Measurements from ENCODE around the gene FIG4.
"Not testable (repeated sequence)": the region's sequence is repeated elsewhere in the genome, so short reads cannot be mapped to it uniquely, and the experiment has no call there.

The FIG4 gene

GRCh38 chr6:109800771-109801170 is 109.7 kb downstream of the FIG4 start:
- no peak for DNase-seq

GRCh38 chr6:109801794-109802193 is 110.7 kb downstream of the FIG4 start:
- DNase-seq = no peak

GRCh38 chr6:109804020-109804419 is 112.9 kb downstream of the FIG4 start:
- DNase-seq = no peak

- DNase-seq = no peak
These were observed 116.8 kb downstream of the FIG4 start for GRCh38 chr6:109807881-109808280.

GRCh38 chr6:109808837-109809236 is 117.7 kb downstream of the FIG4 start:
- no peak for DNase-seq

GRCh38 chr6:109815054-109815453 is 124.0 kb downstream of the FIG4 start:
- DNase-seq = no peak

- peak; percentile 92 for DNase-seq
These were observed 125.6 kb downstream of the FIG4 start for GRCh38 chr6:109816452-109817374.

- no peak for DNase-seq
These were observed 129.7 kb downstream of the FIG4 start for GRCh38 chr6:109820706-109821350.

GRCh38 chr6:109821428-109821827 is 130.3 kb downstream of the FIG4 start:
- DNase-seq = no peak

- DNase-seq = no peak
These were observed 133.0 kb downstream of the FIG4 start for GRCh38 chr6:109824105-109824504.

GRCh38 chr6:109826551-109826950 is 135.5 kb downstream of the FIG4 start:
- no peak for DNase-seq

- not testable (repeated sequence) for DNase-seq
These were observed 140.3 kb downstream of the FIG4 start for GRCh38 chr6:109831352-109831751.

GRCh38 chr6:109834131-109834530 is 143.0 kb downstream of the FIG4 start:
- no peak for DNase-seq

GRCh38 chr6:109834595-109835437 is 143.7 kb downstream of the FIG4 start:
- no peak for DNase-seq

GRCh38 chr6:109840034-109840433 is 148.9 kb downstream of the FIG4 start:
- no peak for DNase-seq

- no peak for DNase-seq
These were observed 149.7 kb downstream of the FIG4 start for GRCh38 chr6:109840796-109841195.

- no peak for DNase-seq
These were observed 150.8 kb downstream of the FIG4 start for GRCh38 chr6:109841869-109842268.

GRCh38 chr6:109852713-109853112 is 161.6 kb downstream of the FIG4 start:
- no peak for DNase-seq

GRCh38 chr6:109853426-109853825 is 162.3 kb downstream of the FIG4 start:
- DNase-seq = peak; percentile 77

- no peak for DNase-seq
These were observed 162.9 kb downstream of the FIG4 start for GRCh38 chr6:109853951-109854350.

- no peak for DNase-seq
These were observed 163.6 kb downstream of the FIG4 start for GRCh38 chr6:109854541-109855308.

GRCh38 chr6:109855476-109856040 is 164.5 kb downstream of the FIG4 start:
- DNase-seq = not testable (repeated sequence)
